ENCODE data around the gene LATS1. TPM values are rescaled to one million over a fixed set of nuclear protein-coding genes. Genes with fewer than 3 reads are reported as not detected.

The LATS1 gene
- total RNA-seq, 4 donors from 2014 or later: 21.0 to 25.8 (median 24.3) TPM

GRCh38 chr6:149716181-149716963 is 1.5 kb downstream of the LATS1 start:
- H3K4me3 ChIP-seq: peak overlapping the region in 3 of 4 donors; percentile 70 to 99 (median 99)
- no peaks in the 10 kb centered on the region for H3K9me3 ChIP-seq
- 14 to 15% methylated on average over 8 of the region's 8 CpGs for WGBS, 2 donors
- no peaks in the 10 kb centered on the region for H3K27me3 ChIP-seq
- peaks cover 0 to 5% (median 0%) of the 10 kb centered on the region in 3 donors for H3K36me3 ChIP-seq
- peak overlapping the region; percentile 7 to 100 (median 96) for H3K27ac ChIP-seq
- DNase-seq (ENCODE audit: low spot score in 2 of 2): no peak
- TF ChIP-seq POLR2A (IDR thresholded peaks at IDR 0.05) (no peak), EP300 (IDR thresholded peaks at IDR 0.05) (no peak)
- TF ChIP-seq, protein P1, sequence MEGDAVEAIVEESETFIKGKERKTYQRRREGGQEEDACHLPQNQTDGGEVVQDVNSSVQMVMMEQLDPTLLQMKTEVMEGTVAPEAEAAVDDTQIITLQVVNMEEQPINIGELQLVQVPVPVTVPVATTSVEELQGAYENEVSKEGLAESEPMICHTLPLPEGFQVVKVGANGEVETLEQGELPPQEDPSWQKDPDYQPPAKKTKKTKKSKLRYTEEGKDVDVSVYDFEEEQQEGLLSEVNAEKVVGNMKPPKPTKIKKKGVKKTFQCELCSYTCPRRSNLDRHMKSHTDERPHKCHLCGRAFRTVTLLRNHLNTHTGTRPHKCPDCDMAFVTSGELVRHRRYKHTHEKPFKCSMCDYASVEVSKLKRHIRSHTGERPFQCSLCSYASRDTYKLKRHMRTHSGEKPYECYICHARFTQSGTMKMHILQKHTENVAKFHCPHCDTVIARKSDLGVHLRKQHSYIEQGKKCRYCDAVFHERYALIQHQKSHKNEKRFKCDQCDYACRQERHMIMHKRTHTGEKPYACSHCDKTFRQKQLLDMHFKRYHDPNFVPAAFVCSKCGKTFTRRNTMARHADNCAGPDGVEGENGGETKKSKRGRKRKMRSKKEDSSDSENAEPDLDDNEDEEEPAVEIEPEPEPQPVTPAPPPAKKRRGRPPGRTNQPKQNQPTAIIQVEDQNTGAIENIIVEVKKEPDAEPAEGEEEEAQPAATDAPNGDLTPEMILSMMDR (IDR thresholded peaks at IDR 0.05): no peak
- peaks cover 3 to 51% (median 12%) of the 10 kb centered on the region in 4 donors for H3K4me1 ChIP-seq

GRCh38 chr6:149714442-149714841 is 3.5 kb downstream of the LATS1 start:
- H3K27ac ChIP-seq: no peak overlapping the region
- H3K27me3 ChIP-seq: no peaks in the 10 kb centered on the region
- peaks cover 0 to 5% (median 0%) of the 10 kb centered on the region in 3 donors for H3K36me3 ChIP-seq
- WGBS, 2 donors: 92 to 93% methylated on average over 1 of the region's 1 CpG
- no peak for DNase-seq (ENCODE audit: low spot score in 2 of 2)
- H3K4me1 ChIP-seq: peaks cover 3 to 68% (median 13%) of the 10 kb centered on the region in 4 donors
- TF ChIP-seq, protein P1 (IDR thresholded peaks at IDR 0.05): no peak
- TF ChIP-seq EP300 (IDR thresholded peaks at IDR 0.05) (no peak), POLR2A (IDR thresholded peaks at IDR 0.05) (no peak)
- H3K4me3 ChIP-seq: no peak overlapping the region
- H3K9me3 ChIP-seq: no peaks in the 10 kb centered on the region

GRCh38 chr6:149711711-149712110 is 6.2 kb downstream of the LATS1 start:
- no peak for DNase-seq (ENCODE audit: low spot score in 2 of 2)
- no peaks in the 10 kb centered on the region for H3K9me3 ChIP-seq
- H3K4me3 ChIP-seq: no peak overlapping the region
- peaks cover 3 to 69% (median 11%) of the 10 kb centered on the region in 4 donors for H3K4me1 ChIP-seq
- peaks cover 0 to 5% (median 0%) of the 10 kb centered on the region in 3 donors for H3K36me3 ChIP-seq
- 92 to 98% methylated on average over 5 of the region's 5 CpGs for WGBS, 2 donors
- no peaks in the 10 kb centered on the region for H3K27me3 ChIP-seq
- TF ChIP-seq, protein P1 (IDR thresholded peaks at IDR 0.05): no peak
- TF ChIP-seq EP300 (IDR thresholded peaks at IDR 0.05) (no peak), POLR2A (IDR thresholded peaks at IDR 0.05) (no peak)
- no peak overlapping the region for H3K27ac ChIP-seq

- Histone ChIP-seq H3K27ac (no peak overlapping the region), H3K36me3 (peaks cover 0 to 15% (median 0%) of the 10 kb centered on the region in 3 donors), H3K27me3 (no peaks in the 10 kb centered on the region), H3K4me1 (peaks cover 0 to 49% (median 0%) of the 10 kb centered on the region in 4 donors), H3K4me3 (no peak overlapping the region), H3K9me3 (no peaks in the 10 kb centered on the region)
- DNase-seq (ENCODE audit: low spot score in 2 of 2): no peak
- TF ChIP-seq POLR2A (IDR thresholded peaks at IDR 0.05) (no peak), EP300 (IDR thresholded peaks at IDR 0.05) (no peak)
- TF ChIP-seq, protein P1 (IDR thresholded peaks at IDR 0.05): no peak
- WGBS, 2 donors: 56 to 60% methylated on average over 7 of the region's 7 CpGs
Measured at GRCh38 chr6:149701714-149702113, 16.2 kb downstream of the LATS1 start.

GRCh38 chr6:149699150-149699549 is 18.8 kb downstream of the LATS1 start:
- 93 to 96% methylated on average over 2 of the region's 2 CpGs for WGBS, 2 donors
- no peaks in the 10 kb centered on the region for H3K27me3 ChIP-seq
- no peaks in the 10 kb centered on the region for H3K9me3 ChIP-seq
- no peak overlapping the region for H3K4me3 ChIP-seq
- peaks cover 0 to 20% (median 0%) of the 10 kb centered on the region in 3 donors for H3K36me3 ChIP-seq
- H3K4me1 ChIP-seq: peaks cover 0 to 33% (median 0%) of the 10 kb centered on the region in 4 donors
- H3K27ac ChIP-seq: no peak overlapping the region
- TF ChIP-seq POLR2A (IDR thresholded peaks at IDR 0.05) (no peak), EP300 (IDR thresholded peaks at IDR 0.05) (no peak)
- TF ChIP-seq, protein P1 (IDR thresholded peaks at IDR 0.05): no peak
- no peak for DNase-seq (ENCODE audit: low spot score in 2 of 2)
